Mucosa of gallbladder (tissue), 1 donor: Measurements from ENCODE around the gene OR6X1. TPM values are rescaled to one million over a fixed set of nuclear protein-coding genes. Genes with fewer than 3 reads are reported as not detected.

Experiments
- total RNA-seq: library from RNA; stranded (reverse); gene quantifications from one replicate; pipeline ENCODE4 v1.2.1, GENCODE V29; 2021
- donor health status: DM: no; HTN: no; CAD: no.

OR6X1 gene
- total RNA-seq, 1 donor from 2014 or later: not detected

Other genes starting within 250 kb of the OR6X1 start
- gene SCN3B, start 99.9 kb downstream of the OR6X1 start, total RNA-seq: 0.75 TPM
- gene ZNF202, start 12.9 kb downstream of the OR6X1 start, total RNA-seq: 8.6 TPM
- gene OR6M1, start 51.8 kb upstream of the OR6X1 start, total RNA-seq: not detected
- not detected for gene TMEM225, start 131.2 kb upstream of the OR6X1 start, total RNA-seq
- not detected for gene OR8D4, start 147.6 kb upstream of the OR6X1 start, total RNA-seq
- gene OR4D5, start 185.1 kb upstream of the OR6X1 start, total RNA-seq: not detected
- not detected for gene OR6T1, start 189.3 kb upstream of the OR6X1 start, total RNA-seq
- not detected for gene OR10S1, start 223.3 kb upstream of the OR6X1 start, total RNA-seq
- not detected for gene OR10G6, start 240.6 kb upstream of the OR6X1 start, total RNA-seq